ENCODE results near the gene TNFAIP3.

TNFAIP3 gene

GRCh38 chr6:137866200-137866913 lies 702 bp upstream of the TNFAIP3 start:
- no peak for TF ChIP-seq EZH2phosphoT487 (IDR thresholded peaks at IDR 0.05; ENCODE audit: low read depth)
- no peak for TF ChIP-seq CTCF (IDR thresholded peaks at IDR 0.05; ENCODE audit: low read depth, low read length)
- H3K9me3 ChIP-seq (ENCODE audit: insufficient read depth, low read length) = no peaks in the 10 kb centered on the region
- peaks cover 63% of the 10 kb centered on the region for H3K79me2 ChIP-seq (ENCODE audit: low read length)
- peaks cover 40% of the 10 kb centered on the region for H3K36me3 ChIP-seq (replicated peaks; ENCODE audit: low read depth, low read length)
- H3K27ac ChIP-seq (ENCODE audit: low read length) = peak overlapping the region; percentile 98
- H2AFZ ChIP-seq (ENCODE audit: low read depth, low read length) = peak overlapping the region; percentile 17; the same call in 1 of the 2 replicates
- H3K4me2 ChIP-seq (ENCODE audit: low read length) = peak overlapping the region; percentile 100
- peaks cover 11% of the 10 kb centered on the region; the same call in 1 of the 2 replicates for H4K20me1 ChIP-seq (ENCODE audit: insufficient read depth, low read length)
- H3K27me3 ChIP-seq (ENCODE audit: low read depth, low read length) = no peaks in the 10 kb centered on the region
- H3K4me1 ChIP-seq (ENCODE audit: low read length) = peaks cover 22% of the 10 kb centered on the region
- peak overlapping the region; percentile 89 for H3K4me3 ChIP-seq (ENCODE audit: low read length)
- H3K9ac ChIP-seq (ENCODE audit: low read length) = peak overlapping the region; percentile 91

GRCh38 chr6:137867685-137868509 lies 838 bp downstream of the TNFAIP3 start:
- Histone ChIP-seq H3K9ac (ENCODE audit: low read length) (peak overlapping the region; percentile 98), H3K36me3 (replicated peaks; ENCODE audit: low read depth, low read length) (peaks cover 55% of the 10 kb centered on the region), H3K9me3 (ENCODE audit: insufficient read depth, low read length) (no peaks in the 10 kb centered on the region), H3K79me2 (ENCODE audit: low read length) (peaks cover 79% of the 10 kb centered on the region), H3K27me3 (ENCODE audit: low read depth, low read length) (no peaks in the 10 kb centered on the region), H3K4me2 (ENCODE audit: low read length) (peak overlapping the region; percentile 86), H4K20me1 (ENCODE audit: insufficient read depth, low read length) (peaks cover 14% of the 10 kb centered on the region; the same call in 1 of the 2 replicates), H2AFZ (ENCODE audit: low read depth, low read length) (no peak overlapping the region), H3K27ac (ENCODE audit: low read length) (peak overlapping the region; percentile 99), H3K4me1 (ENCODE audit: low read length) (peaks cover 18% of the 10 kb centered on the region), H3K4me3 (ENCODE audit: low read length) (peak overlapping the region; percentile 87)
- TF ChIP-seq EZH2phosphoT487 (IDR thresholded peaks at IDR 0.05; ENCODE audit: low read depth) = no peak
- no peak for TF ChIP-seq CTCF (IDR thresholded peaks at IDR 0.05; ENCODE audit: low read depth, low read length)

GRCh38 chr6:137868721-137869548 lies 1.9 kb downstream of the TNFAIP3 start:
- peak overlapping the region; percentile 87 for H3K4me3 ChIP-seq (ENCODE audit: low read length)
- H3K9me3 ChIP-seq (ENCODE audit: insufficient read depth, low read length) = no peaks in the 10 kb centered on the region
- peaks cover 18% of the 10 kb centered on the region for H4K20me1 ChIP-seq (ENCODE audit: insufficient read depth, low read length)
- no peak overlapping the region for H2AFZ ChIP-seq (ENCODE audit: low read depth, low read length)
- H3K4me2 ChIP-seq (ENCODE audit: low read length) = peak overlapping the region; percentile 86
- peaks cover 89% of the 10 kb centered on the region for H3K79me2 ChIP-seq (ENCODE audit: low read length)
- H3K9ac ChIP-seq (ENCODE audit: low read length) = peak overlapping the region; percentile 98
- H3K27me3 ChIP-seq (ENCODE audit: low read depth, low read length) = no peaks in the 10 kb centered on the region
- TF ChIP-seq CTCF (IDR thresholded peaks at IDR 0.05; ENCODE audit: low read depth, low read length) (peak; percentile 47), EZH2phosphoT487 (IDR thresholded peaks at IDR 0.05; ENCODE audit: low read depth) (no peak)
- peaks cover 22% of the 10 kb centered on the region for H3K4me1 ChIP-seq (ENCODE audit: low read length)
- H3K36me3 ChIP-seq (replicated peaks; ENCODE audit: low read depth, low read length) = peaks cover 61% of the 10 kb centered on the region
- peak overlapping the region; percentile 99 for H3K27ac ChIP-seq (ENCODE audit: low read length)
